ENCODE measurements around the gene COG6.

The COG6 gene

DNA sequence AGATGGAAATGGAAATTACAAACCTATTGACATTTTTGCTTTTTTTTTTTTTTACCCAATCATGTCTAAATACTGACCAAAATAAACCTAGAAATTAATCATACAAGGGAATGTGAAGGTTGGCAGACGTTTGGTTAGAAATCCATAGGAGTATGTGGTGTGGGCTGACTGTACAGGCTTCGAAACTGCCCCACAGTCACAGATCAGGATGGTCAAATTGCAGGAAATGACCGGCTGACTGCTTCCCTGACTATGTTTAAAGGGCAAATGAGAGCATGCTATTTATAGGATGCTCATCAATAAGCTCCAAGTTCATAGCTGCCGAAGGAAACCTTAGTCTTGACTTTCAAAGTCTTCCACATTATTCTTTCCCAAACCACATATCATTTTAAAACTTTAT lies 118.4 kb downstream of the COG6 start:
- no peak for DNase-seq (ENCODE audit: low read depth)
- H3K4me3 ChIP-seq (ENCODE audit: low read depth, low read length), result no peak overlapping the region
- in situ Hi-C loops (cut with HindIII; ENCODE audit: low sequenced_read_pairs), result no loop called here
- TF ChIP-seq, protein P1, sequence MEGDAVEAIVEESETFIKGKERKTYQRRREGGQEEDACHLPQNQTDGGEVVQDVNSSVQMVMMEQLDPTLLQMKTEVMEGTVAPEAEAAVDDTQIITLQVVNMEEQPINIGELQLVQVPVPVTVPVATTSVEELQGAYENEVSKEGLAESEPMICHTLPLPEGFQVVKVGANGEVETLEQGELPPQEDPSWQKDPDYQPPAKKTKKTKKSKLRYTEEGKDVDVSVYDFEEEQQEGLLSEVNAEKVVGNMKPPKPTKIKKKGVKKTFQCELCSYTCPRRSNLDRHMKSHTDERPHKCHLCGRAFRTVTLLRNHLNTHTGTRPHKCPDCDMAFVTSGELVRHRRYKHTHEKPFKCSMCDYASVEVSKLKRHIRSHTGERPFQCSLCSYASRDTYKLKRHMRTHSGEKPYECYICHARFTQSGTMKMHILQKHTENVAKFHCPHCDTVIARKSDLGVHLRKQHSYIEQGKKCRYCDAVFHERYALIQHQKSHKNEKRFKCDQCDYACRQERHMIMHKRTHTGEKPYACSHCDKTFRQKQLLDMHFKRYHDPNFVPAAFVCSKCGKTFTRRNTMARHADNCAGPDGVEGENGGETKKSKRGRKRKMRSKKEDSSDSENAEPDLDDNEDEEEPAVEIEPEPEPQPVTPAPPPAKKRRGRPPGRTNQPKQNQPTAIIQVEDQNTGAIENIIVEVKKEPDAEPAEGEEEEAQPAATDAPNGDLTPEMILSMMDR (IDR thresholded peaks at IDR 0.05; ENCODE audit: low read depth, low read length, missing control alignments), result no peak

DNA sequence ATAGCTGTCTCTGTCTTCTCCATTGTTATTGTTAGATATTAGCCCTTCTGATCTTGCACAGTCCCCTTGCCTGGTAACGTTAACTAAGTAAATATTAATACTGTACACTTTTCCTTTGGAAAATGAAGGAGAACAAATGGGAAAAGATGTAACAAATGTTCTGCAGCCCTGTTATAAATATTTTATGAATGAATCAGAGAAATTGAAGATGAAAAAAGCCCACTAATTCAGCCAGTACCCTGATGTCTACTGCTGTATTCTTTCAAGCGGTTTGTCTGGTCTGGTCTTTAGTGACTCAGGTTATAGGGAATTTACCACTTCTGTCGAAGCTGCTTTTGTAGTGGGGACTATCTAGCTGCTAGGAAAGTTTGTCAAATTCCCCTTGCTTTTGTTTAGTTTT lies 121.0 kb downstream of the COG6 start:
- in situ Hi-C loops (cut with HindIII; ENCODE audit: low sequenced_read_pairs), result no loop called here
- no peak overlapping the region for H3K4me3 ChIP-seq (ENCODE audit: low read depth, low read length)
- peak; percentile 84 for DNase-seq (ENCODE audit: low read depth)
- TF ChIP-seq, protein P1 (IDR thresholded peaks at IDR 0.05; ENCODE audit: low read depth, low read length, missing control alignments), result no peak

DNA sequence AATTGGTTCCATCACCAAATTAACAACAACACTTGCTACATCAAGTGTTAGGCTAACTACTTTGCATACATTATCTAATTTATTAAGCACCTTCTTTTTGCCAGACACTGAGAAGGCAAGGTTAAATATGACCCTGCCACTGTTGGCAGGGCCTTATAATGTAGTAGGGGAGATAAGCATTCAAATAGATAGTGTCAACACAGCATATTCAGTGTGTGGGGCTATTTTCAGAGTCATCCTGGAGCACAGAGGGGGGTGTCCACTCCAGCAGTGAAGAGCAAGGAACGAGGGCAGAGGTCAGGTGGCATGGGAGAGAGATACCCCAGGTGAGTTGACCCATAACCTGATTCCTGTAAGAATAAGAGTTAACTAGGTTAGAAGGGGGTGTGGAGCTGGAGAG lies 121.6 kb downstream of the COG6 start:
- TF ChIP-seq, protein P1 (IDR thresholded peaks at IDR 0.05; ENCODE audit: low read depth, low read length, missing control alignments), result no peak
- DNase-seq (ENCODE audit: low read depth), result no peak
- in situ Hi-C loops (cut with HindIII; ENCODE audit: low sequenced_read_pairs), result no loop called here
- no peak overlapping the region for H3K4me3 ChIP-seq (ENCODE audit: low read depth, low read length)

DNA sequence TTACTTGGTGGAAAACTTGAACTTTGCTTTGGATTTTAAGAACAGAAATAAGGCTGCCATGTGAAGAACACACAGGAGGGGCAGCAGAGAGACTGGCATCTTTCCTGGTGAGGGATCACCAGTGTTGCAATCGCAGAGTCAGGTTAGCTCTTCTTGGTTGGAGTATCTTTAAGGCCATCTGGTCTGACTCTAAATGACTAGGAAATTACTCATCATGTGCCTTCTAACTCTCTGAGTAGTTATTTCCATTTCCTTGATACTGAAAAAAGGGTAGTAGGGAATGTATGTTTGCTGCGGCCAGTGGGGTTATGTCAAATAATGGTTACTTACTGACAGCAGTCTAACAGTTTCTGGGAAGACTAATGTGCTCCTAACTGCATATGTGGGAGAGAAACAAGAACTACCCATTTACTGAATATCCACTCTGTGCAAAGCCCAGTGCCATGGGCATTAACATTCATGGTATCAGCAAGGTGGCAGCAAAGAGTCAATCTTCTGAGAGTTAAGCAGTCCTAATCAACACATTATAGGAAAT lies 122.1 kb downstream of the COG6 start:
- peak; percentile 26 for DNase-seq (ENCODE audit: low read depth)
- in situ Hi-C loops (cut with HindIII; ENCODE audit: low sequenced_read_pairs), result no loop called here
- TF ChIP-seq, protein P1 (IDR thresholded peaks at IDR 0.05; ENCODE audit: low read depth, low read length, missing control alignments), result peak; percentile 16
- H3K4me3 ChIP-seq (ENCODE audit: low read depth, low read length), result no peak overlapping the region

DNA sequence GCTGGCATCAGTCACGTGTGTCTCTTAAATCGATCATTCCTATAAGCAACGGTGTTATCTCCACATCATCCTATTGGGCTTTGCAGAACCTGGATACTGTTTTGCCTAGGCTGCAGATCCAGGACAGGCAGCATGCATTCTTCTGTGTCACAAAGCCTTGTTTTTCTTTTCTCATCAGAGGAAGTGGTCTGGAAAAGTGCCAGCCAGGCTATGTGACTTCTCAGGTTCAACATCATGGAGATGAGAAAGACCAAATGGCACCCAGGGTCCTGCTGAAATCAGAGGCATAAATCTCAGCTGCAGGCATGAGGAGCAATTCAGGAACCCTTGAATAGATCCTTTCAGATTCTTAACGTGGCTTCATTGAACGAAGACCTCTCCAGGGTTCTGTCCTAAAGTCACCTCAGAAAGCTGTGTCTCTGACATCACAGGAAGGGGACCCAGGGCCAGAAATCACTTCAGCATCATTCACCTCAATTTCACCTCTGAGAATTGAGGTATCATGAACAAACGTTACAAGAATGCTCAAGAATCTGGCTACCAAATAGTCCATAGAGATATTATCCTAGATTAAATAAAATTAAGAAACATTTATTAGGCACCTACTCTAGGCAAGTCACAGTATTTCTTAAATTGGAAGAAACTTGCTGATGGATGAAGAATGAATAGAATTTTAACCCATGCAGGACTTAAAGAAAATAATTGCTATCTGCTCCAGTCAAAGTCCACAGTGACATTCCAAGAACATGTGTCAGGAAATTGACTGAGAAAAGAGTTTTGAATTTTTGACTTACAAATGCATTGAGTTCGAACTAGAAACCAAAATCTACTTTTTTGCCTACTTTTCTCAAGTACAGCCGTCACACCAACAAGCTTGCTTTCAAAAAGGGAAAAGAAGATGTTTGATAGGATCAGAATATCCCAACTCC lies 124.1 kb downstream of the COG6 start:
- no peak overlapping the region for H3K4me3 ChIP-seq (ENCODE audit: low read depth, low read length)
- in situ Hi-C loops (cut with HindIII; ENCODE audit: low sequenced_read_pairs), result no loop called here
- TF ChIP-seq, protein P1 (IDR thresholded peaks at IDR 0.05; ENCODE audit: low read depth, low read length, missing control alignments), result no peak
- DNase-seq (ENCODE audit: low read depth), result no peak

DNA sequence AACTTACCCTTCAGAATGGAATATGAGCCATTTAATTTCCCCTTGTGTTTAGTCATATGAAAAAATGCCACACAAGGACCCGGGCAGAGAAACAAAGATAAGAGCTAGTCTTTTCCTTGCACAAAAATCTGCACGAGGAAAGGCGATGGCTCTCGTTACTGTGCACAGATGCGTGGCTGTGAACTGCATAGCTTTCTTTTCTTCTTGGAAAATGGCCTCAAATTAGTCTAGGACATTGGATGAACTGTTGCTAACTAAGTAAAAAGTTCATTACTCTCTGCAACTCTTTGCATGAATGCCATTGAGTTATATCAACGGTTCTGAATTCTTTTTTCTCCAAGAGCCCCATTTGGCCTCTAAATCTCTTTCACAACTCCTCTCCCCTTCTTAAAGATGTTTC lies 125.2 kb downstream of the COG6 start:
- no peak for DNase-seq (ENCODE audit: low read depth)
- in situ Hi-C loops (cut with HindIII; ENCODE audit: low sequenced_read_pairs), result no loop called here
- TF ChIP-seq, protein P1 (IDR thresholded peaks at IDR 0.05; ENCODE audit: low read depth, low read length, missing control alignments), result no peak
- no peak overlapping the region for H3K4me3 ChIP-seq (ENCODE audit: low read depth, low read length)
